H1 (cell line): Measurements from ENCODE around the gene DNMT1. TPM values are rescaled to one million over a fixed set of nuclear protein-coding genes. Genes with fewer than 3 reads are reported as not detected.

Source experiments
- CTCF ChIA-PET: fragments of 300-600 bp; sonication (Branson Sonifier 250); formaldehyde crosslinking; loops from one replicate; lab custom pipeline; 2021; ENCODE audit not compliant: partially characterized antibody; lab: Charles Lee
- POLR2A ChIA-PET: fragments of 300-600 bp; sonication (Branson Sonifier 250); formaldehyde crosslinking; loops from one replicate; lab custom pipeline; 2021; ENCODE audit warnings: inconsistent platforms; ENCODE audit not compliant: partially characterized antibody; lab: Charles Lee
- DNase-seq, 2 experiments: peaks; one replicate each; pipeline versions ENCODE4 v3.0.0 to v3.0.0-alpha.2; 2010 to 2022; ENCODE audit warnings: low spot score in 2 of 2, low read depth in 1 of 2, mixed read lengths in 1 of 2
- FAIRE-seq: peaks from 2 replicates; lab custom pipeline; 2011; peaks lifted over from hg19 to GRCh38; lab: Jason Lieb, UNC
- H2AFZ ChIP-seq: 2 replicates; pipeline ENCODE4 v1.8.1; 2012; ENCODE audit warnings: low read length, inconsistent platforms
- H2AK5ac ChIP-seq: 2 replicates; pipeline ENCODE4 v1.6.1; 2013; ENCODE audit warnings: low read depth, low read length
- H2BK120ac ChIP-seq: replicated peaks from 2 replicates; pipeline ENCODE3; 2013; ENCODE audit warnings: low read depth, low read length, inconsistent platforms
- H2BK12ac ChIP-seq: 2 replicates; pipeline ENCODE4 v1.6.1; 2013; ENCODE audit warnings: low read depth, low read length
- H2BK15ac ChIP-seq: 2 replicates; pipeline ENCODE4 v1.6.1; 2013; ENCODE audit warnings: low read length
- H2BK20ac ChIP-seq: 2 replicates; pipeline ENCODE4 v1.6.1; 2013; ENCODE audit warnings: low read length
- H2BK5ac ChIP-seq: 2 replicates; pipeline ENCODE4 v1.6.1; 2013; ENCODE audit warnings: low read depth, low read length
- H3K14ac ChIP-seq: 2 replicates; pipeline ENCODE4 v1.6.1; 2013; ENCODE audit warnings: inconsistent platforms; ENCODE audit not compliant: insufficient read length
- H3K18ac ChIP-seq: 2 replicates; pipeline ENCODE4 v1.6.1; 2013; ENCODE audit warnings: low read length; ENCODE audit errors: extremely low read depth
- H3K23ac ChIP-seq: 2 replicates; pipeline ENCODE4 v1.6.1; 2013; ENCODE audit warnings: inconsistent platforms; ENCODE audit not compliant: insufficient read length
- H3K23me2 ChIP-seq: 2 replicates; pipeline ENCODE4 v1.6.1; 2013; ENCODE audit warnings: low read depth, low read length
- H3K27ac ChIP-seq: 2 replicates; pipeline ENCODE4 v1.6.1; 2011; ENCODE audit warnings: low read depth, low read length, inconsistent platforms
- H3K27me3 ChIP-seq, 4 experiments: replicated peaks in 1 of 4; 1 replicate in 1 of 4; 2 replicates in 3 of 4; pipeline versions ENCODE4 v1.6.1 to v1.8.1; 2011 to 2013; ENCODE audit warnings: low read length in 3 of 4, mild to moderate bottlenecking in 3 of 4, inconsistent platforms in 2 of 4, mixed read lengths in 2 of 4, moderate library complexity in 1 of 4; ENCODE audit not compliant: control insufficient read depth in 3 of 4, insufficient read depth in 3 of 4; ENCODE audit errors: extremely low read depth in 1 of 4
- H3K36me3 ChIP-seq, 4 experiments: 2 replicates each; pipeline versions ENCODE4 v1.6.1 to v1.8.1; 2011 to 2013; ENCODE audit warnings: mild to moderate bottlenecking in 4 of 4, low read length in 3 of 4, moderate library complexity in 2 of 4, control low read depth in 1 of 4, inconsistent platforms in 1 of 4; ENCODE audit not compliant: insufficient read depth in 4 of 4, control insufficient read depth in 2 of 4
- H3K4ac ChIP-seq: replicated peaks from 2 replicates; pipeline ENCODE3; 2013; ENCODE audit warnings: low read length, low read depth, mixed read lengths, inconsistent platforms; ENCODE audit not compliant: insufficient read length
- H3K4me1 ChIP-seq, 4 experiments: replicated peaks in 1 of 4; 1 replicate in 1 of 4; 2 replicates in 3 of 4; pipeline versions ENCODE4 v1.6.1 to v1.8.1; 2011 to 2013; ENCODE audit warnings: low read length in 3 of 4, inconsistent platforms in 2 of 4, mixed read lengths in 1 of 4; ENCODE audit not compliant: insufficient read depth in 4 of 4, control insufficient read depth in 3 of 4
- H3K4me2 ChIP-seq, 2 experiments: 2 replicates each; pipeline versions ENCODE4 v1.6.1 to v1.8.1; 2011 to 2013; ENCODE audit warnings: low read depth in 2 of 2, low read length in 2 of 2, control low read depth in 1 of 2, inconsistent platforms in 1 of 2, mild to moderate bottlenecking in 1 of 2; ENCODE audit not compliant: insufficient read depth in 1 of 2
- H3K4me3 ChIP-seq, 4 experiments: fragments of 200-600, 300-600 bp in 1 of 4; sonication (generic), shearing (Covaris generic), sonication (Bioruptor Twin) in 1 of 4; 2 replicates each; pipeline versions ENCODE4 v1.5.1 to v1.8.1; 2011 to 2016; ENCODE audit warnings: low read length in 4 of 4, low read depth in 3 of 4, control low read depth in 2 of 4, inconsistent platforms in 2 of 4, mild to moderate bottlenecking in 2 of 4, mixed read lengths in 1 of 4, moderate library complexity in 1 of 4; ENCODE audit not compliant: insufficient read depth in 2 of 4; ENCODE audit errors: extremely low read depth in 1 of 4
- H3K56ac ChIP-seq: replicated peaks from 2 replicates; pipeline ENCODE3; 2013; ENCODE audit warnings: low read depth, mild to moderate bottlenecking, mixed read lengths, low read length, inconsistent platforms; ENCODE audit not compliant: insufficient read length
- H3K79me1 ChIP-seq: 2 replicates; pipeline ENCODE4 v1.6.1; 2013; ENCODE audit warnings: low read depth, low read length, control low read depth
- H3K79me2 ChIP-seq, 2 experiments: 2 replicates each; pipeline versions ENCODE4 v1.6.1 to v1.8.1; 2012 to 2013; ENCODE audit warnings: low read length in 2 of 2, mild to moderate bottlenecking in 2 of 2, inconsistent platforms in 1 of 2; ENCODE audit not compliant: insufficient read depth in 2 of 2, control insufficient read depth in 1 of 2
- H3K9ac ChIP-seq, 4 experiments: replicated peaks in 1 of 4; 1 replicate in 1 of 4; 2 replicates in 3 of 4; pipeline versions ENCODE4 v1.6.1 to v1.8.1; 2011 to 2013; ENCODE audit warnings: low read depth in 3 of 4, low read length in 3 of 4, control low read depth in 2 of 4, mild to moderate bottlenecking in 2 of 4, moderate library complexity in 2 of 4, inconsistent platforms in 1 of 4; ENCODE audit errors: extremely low read depth in 1 of 4
- H3K9me3 ChIP-seq, 2 experiments: 2 replicates each; pipeline versions ENCODE4 v1.6.1 to v1.8.1; 2012 to 2013; ENCODE audit warnings: mild to moderate bottlenecking in 2 of 2, moderate library complexity in 2 of 2, control low read depth in 1 of 2, inconsistent platforms in 1 of 2, low read depth in 1 of 2, low read length in 1 of 2, mixed read lengths in 1 of 2; ENCODE audit not compliant: insufficient read depth in 2 of 2
- H4K20me1 ChIP-seq, 2 experiments: replicated peaks in 1 of 2; 2 replicates each; pipeline versions ENCODE3 to v1.8.1; 2011 to 2013; ENCODE audit warnings: inconsistent platforms in 2 of 2, low read length in 2 of 2, mild to moderate bottlenecking in 1 of 2; ENCODE audit not compliant: insufficient read depth in 2 of 2, control insufficient read depth in 1 of 2
- H4K5ac ChIP-seq: 2 replicates; pipeline ENCODE4 v1.6.1; 2013; ENCODE audit warnings: low read length, low read depth, mixed read lengths, inconsistent platforms; ENCODE audit not compliant: insufficient read length
- H4K8ac ChIP-seq: 2 replicates; pipeline ENCODE4 v1.8.0; 2013; ENCODE audit warnings: mild to moderate bottlenecking, moderate library complexity, low read length, inconsistent platforms; ENCODE audit not compliant: insufficient read depth; ENCODE audit errors: extremely low read depth
- H4K91ac ChIP-seq: replicated peaks from 2 replicates; pipeline ENCODE3; 2013; ENCODE audit warnings: low read length, mixed read lengths, inconsistent platforms; ENCODE audit not compliant: insufficient read length
- FOSL1 ChIP-seq: IDR thresholded peaks from 2 replicates; pipeline ENCODE4 v1.6.1; 2011; ENCODE audit warnings: mild to moderate bottlenecking, low read depth, low read length, moderate library complexity; ENCODE audit not compliant: insufficient read depth
- WGBS, 2 experiments: shearing (Covaris generic) in 1 of 2; methylation state at CpG; one replicate each; pipeline versions ENCODE4 v1.1.6 to v1.1.7; 2013 to 2015; ENCODE audit warnings: low lambda C conversion rate in 2 of 2, mixed read lengths in 2 of 2, inconsistent platforms in 1 of 2, low coverage in 1 of 2, missing lambda C conversion rate in 1 of 2; ENCODE audit not compliant: insufficient replicate concordance in 2 of 2, insufficient coverage in 1 of 2, insufficient read length in 1 of 2; ENCODE audit errors: extremely low coverage in 1 of 2, missing lambda C conversion rate in 1 of 2; 5-methylcytosine and 5-hydroxymethylcytosine counted together
- polyA plus RNA-seq, 7 experiments: library from polyadenylated mRNA; depleted of rRNA in 3 of 7; stranded (reverse) in 5 of 7; unstranded in 2 of 7; fragments of >200 nt in 5 of 7; fragments of 200-250 nt in 2 of 7; gene quantifications; 1 replicate in 5 of 7; 2 replicates in 1 of 7; 4 replicates in 1 of 7; pipeline versions ENCODE4 v1.2.1 to v1.2.3, GENCODE V29; 2011 to 2013; ENCODE audit warnings: missing spikeins in 2 of 7, mixed read lengths in 2 of 7
- total RNA-seq: library from RNA; stranded (reverse); fragmentation: NEBNext Ultra II Directional; extraction: Animal tissue kit (Norgen Biotek cat#: 25700); gene quantifications from 2 replicates; pipeline ENCODE4 v1.2.1, GENCODE V29; 2021

DNMT1 gene
- total and polyA plus RNA-seq, 2 of the 8 experiments (the other 6 are each of a cell fraction or from before 2014, with no cell fraction given), result 101 to 210 TPM

DNA sequence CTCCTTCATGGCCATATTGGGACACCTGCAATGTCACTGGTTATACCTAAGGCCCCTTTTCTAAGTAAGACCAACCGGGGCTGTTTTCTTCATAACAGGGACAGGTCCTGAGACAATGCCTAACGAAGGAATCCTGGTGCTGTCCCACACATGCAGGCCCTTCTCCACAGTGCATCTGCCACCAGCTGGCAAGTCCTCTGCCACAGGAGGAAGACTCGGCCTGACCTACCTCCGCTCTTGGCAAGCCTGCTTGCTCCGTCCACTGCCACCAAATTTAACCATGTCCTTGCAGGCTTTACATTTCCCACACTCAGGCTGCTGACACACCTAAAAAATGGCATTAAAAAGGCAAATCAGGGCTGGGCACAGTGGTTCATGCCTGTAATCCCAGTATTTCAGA, 43.2 kb downstream of the DNMT1 start:
- H2BK120ac ChIP-seq, result no peak overlapping the region
- no peak overlapping the region for H2AK5ac ChIP-seq
- H3K4me1 ChIP-seq, result no peaks in the 10 kb centered on the region
- no peak overlapping the region for H4K8ac ChIP-seq
- no peak overlapping the region for H3K4ac ChIP-seq
- H3K79me1 ChIP-seq, result no peaks in the 10 kb centered on the region; the same call in 1 of the 2 replicates
- no peak for FAIRE-seq
- no peak overlapping the region for H3K18ac ChIP-seq
- CTCF ChIA-PET, result interaction anchor here (1.4 kb wide), 1 partner anchor 98 kb away, joined by 5 read pairs; no protein-coding TSS in a partner anchor
- POLR2A ChIA-PET, result interaction anchor here (1.5 kb wide), 1 partner anchor 36 kb away, joined by 4 read pairs; no protein-coding TSS in a partner anchor
- H4K91ac ChIP-seq, result no peak overlapping the region
- no peaks in the 10 kb centered on the region for H3K9me3 ChIP-seq
- H3K9ac ChIP-seq, result no peak overlapping the region
- no peak overlapping the region for H2BK5ac ChIP-seq
- no peak overlapping the region for H3K4me2 ChIP-seq
- no peak overlapping the region for H2BK12ac ChIP-seq
- H4K20me1 ChIP-seq, result peaks cover 7 to 8% of the 10 kb centered on the region in 2 experiments
- no peak overlapping the region for H2BK20ac ChIP-seq
- H3K27me3 ChIP-seq, result no peaks in the 10 kb centered on the region
- H3K4me3 ChIP-seq, result no peak overlapping the region
- no peak overlapping the region for H3K56ac ChIP-seq
- H3K14ac ChIP-seq, result no peak overlapping the region
- H3K36me3 ChIP-seq, result peaks cover 54 to 87% (median 76%) of the 10 kb centered on the region in 4 experiments
- WGBS, 2 experiments, result 88% methylated on average over 5 of the region's 5 CpGs; no CpG with 5 or more reads in 1 of the 2 experiments
- no peak overlapping the region for H4K5ac ChIP-seq
- no peak for TF ChIP-seq FOSL1
- H3K23ac ChIP-seq, result no peak overlapping the region
- no peak overlapping the region for H2BK15ac ChIP-seq
- H3K79me2 ChIP-seq, result no peaks in the 10 kb centered on the region
- no peaks in the 10 kb centered on the region for H3K23me2 ChIP-seq
- no peak overlapping the region for H3K27ac ChIP-seq
- no peak for DNase-seq
- H2AFZ ChIP-seq, result no peak overlapping the region
